Measurements from ENCODE around the gene DHX8.

GRCh38 chr17:43534909-43535308, 51.1 kb downstream of the DHX8 start:
- no peak for TF ChIP-seq CTCF (IDR thresholded peaks at IDR 0.05)
- no peak for TF ChIP-seq POLR2A (IDR thresholded peaks at IDR 0.05)
